ENCODE data around the gene ELMOD3.
"Not testable (repeated sequence)": the region's sequence is repeated elsewhere in the genome, so short reads cannot be mapped to it uniquely, and the experiment has no call there.

The ELMOD3 gene

GRCh38 chr2:85438201-85439024, 83.8 kb downstream of the ELMOD3 start:
- no peaks in the 10 kb centered on the region for H3K79me2 ChIP-seq (ENCODE audit: insufficient read depth, low read length)
- no peak overlapping the region for H2AFZ ChIP-seq (ENCODE audit: low read length)
- H3K9ac ChIP-seq (ENCODE audit: low read depth, low read length, poor library complexity, severe bottlenecking): peak overlapping the region; percentile 79
- H3K4me3 ChIP-seq (ENCODE audit: low read length, poor library complexity, severe bottlenecking): peak overlapping the region; percentile 65
- H3K9me3 ChIP-seq (ENCODE audit: insufficient read depth, low read depth, low read length): no peaks in the 10 kb centered on the region
- TF ChIP-seq CTCF (conservative IDR thresholded peaks at IDR 0.05; ENCODE audit: low read length): no peak
- no peak for TF ChIP-seq EZH2phosphoT487 (IDR thresholded peaks at IDR 0.05; ENCODE audit: borderline replicate concordance)
- no peaks in the 10 kb centered on the region for H3F3A ChIP-seq (ENCODE audit: low read depth)
- no peaks in the 10 kb centered on the region for H3K27me3 ChIP-seq (ENCODE audit: insufficient read depth, low read length, poor library complexity, severe bottlenecking)
- H4K20me1 ChIP-seq (ENCODE audit: insufficient read depth, low read length, poor library complexity, severe bottlenecking): no peaks in the 10 kb centered on the region
- no peaks in the 10 kb centered on the region for H3K9me2 ChIP-seq (replicated peaks; ENCODE audit: low read depth, low read length)
- H3K4me2 ChIP-seq (ENCODE audit: low read depth, low read length, poor library complexity, severe bottlenecking): peak overlapping the region; percentile 62
- no peaks in the 10 kb centered on the region for H3K36me3 ChIP-seq (ENCODE audit: insufficient read depth, low read length)
- H3K4me1 ChIP-seq (ENCODE audit: insufficient read depth, low read length, poor library complexity, severe bottlenecking): peaks cover 9% of the 10 kb centered on the region

- Histone ChIP-seq H3K4me2 (ENCODE audit: low read depth, low read length, poor library complexity, severe bottlenecking) (peak overlapping the region; percentile 62), H3K79me2 (ENCODE audit: insufficient read depth, low read length) (no peaks in the 10 kb centered on the region), H3K27me3 (ENCODE audit: insufficient read depth, low read length, poor library complexity, severe bottlenecking) (no peaks in the 10 kb centered on the region), H3F3A (ENCODE audit: low read depth) (no peaks in the 10 kb centered on the region), H4K20me1 (ENCODE audit: insufficient read depth, low read length, poor library complexity, severe bottlenecking) (no peaks in the 10 kb centered on the region), H2AFZ (ENCODE audit: low read length) (no peak overlapping the region), H3K4me3 (ENCODE audit: low read length, poor library complexity, severe bottlenecking) (no peak overlapping the region), H3K4me1 (ENCODE audit: insufficient read depth, low read length, poor library complexity, severe bottlenecking) (peaks cover 9% of the 10 kb centered on the region), H3K9ac (ENCODE audit: low read depth, low read length, poor library complexity, severe bottlenecking) (peak overlapping the region; percentile 79), H3K36me3 (ENCODE audit: insufficient read depth, low read length) (no peaks in the 10 kb centered on the region), H3K9me3 (ENCODE audit: insufficient read depth, low read depth, low read length) (no peaks in the 10 kb centered on the region), H3K9me2 (replicated peaks; ENCODE audit: low read depth, low read length) (no peaks in the 10 kb centered on the region)
- TF ChIP-seq EZH2phosphoT487 (IDR thresholded peaks at IDR 0.05; ENCODE audit: borderline replicate concordance) (no peak), CTCF (conservative IDR thresholded peaks at IDR 0.05; ENCODE audit: low read length) (no peak)
These were observed 84.5 kb downstream of the ELMOD3 start for GRCh38 chr2:85439025-85439472.

DNA sequence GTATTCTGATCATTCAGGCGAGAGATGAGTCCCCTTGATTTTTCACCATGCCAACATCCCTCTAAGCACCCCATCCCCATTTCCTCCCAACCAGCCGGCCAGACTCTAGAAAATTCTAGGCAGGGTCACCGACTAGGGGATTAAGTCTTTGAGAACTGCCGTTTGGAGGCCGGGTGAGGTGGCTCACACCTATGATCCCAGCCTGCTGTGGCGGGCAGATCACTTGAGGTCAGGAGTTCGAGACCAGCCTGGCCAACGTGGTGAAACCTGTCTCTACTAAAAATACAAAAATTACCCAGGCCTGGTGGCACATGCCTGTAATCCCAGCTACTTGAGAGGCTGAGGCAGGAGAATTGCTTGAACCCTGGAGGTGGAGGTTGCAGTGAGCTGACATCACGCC, 85.0 kb downstream of the ELMOD3 start:
- not testable (repeated sequence) for H3K9me3 ChIP-seq (ENCODE audit: insufficient read depth, low read depth, low read length)

GRCh38 chr2:85439986-85440385, 85.4 kb downstream of the ELMOD3 start:
- Histone ChIP-seq H3K4me3 (ENCODE audit: low read length, poor library complexity, severe bottlenecking) (no peak overlapping the region), H3K4me2 (ENCODE audit: low read depth, low read length, poor library complexity, severe bottlenecking) (no peak overlapping the region), H3K36me3 (ENCODE audit: insufficient read depth, low read length) (no peaks in the 10 kb centered on the region), H3K27me3 (ENCODE audit: insufficient read depth, low read length, poor library complexity, severe bottlenecking) (no peaks in the 10 kb centered on the region), H3K4me1 (ENCODE audit: insufficient read depth, low read length, poor library complexity, severe bottlenecking) (peaks cover 9% of the 10 kb centered on the region), H2AFZ (ENCODE audit: low read length) (no peak overlapping the region), H3K9ac (ENCODE audit: low read depth, low read length, poor library complexity, severe bottlenecking) (no peak overlapping the region), H3K9me3 (ENCODE audit: insufficient read depth, low read depth, low read length) (no peaks in the 10 kb centered on the region), H4K20me1 (ENCODE audit: insufficient read depth, low read length, poor library complexity, severe bottlenecking) (no peaks in the 10 kb centered on the region), H3F3A (ENCODE audit: low read depth) (no peaks in the 10 kb centered on the region), H3K9me2 (replicated peaks; ENCODE audit: low read depth, low read length) (no peaks in the 10 kb centered on the region), H3K79me2 (ENCODE audit: insufficient read depth, low read length) (no peaks in the 10 kb centered on the region)
- TF ChIP-seq EZH2phosphoT487 (IDR thresholded peaks at IDR 0.05; ENCODE audit: borderline replicate concordance) (no peak), CTCF (conservative IDR thresholded peaks at IDR 0.05; ENCODE audit: low read length) (no peak)

More for the DNA sequence above, 85.0 kb downstream of the ELMOD3 start:
- H3K9ac ChIP-seq (ENCODE audit: low read depth, low read length, poor library complexity, severe bottlenecking); H3K9me2 ChIP-seq (replicated peaks; ENCODE audit: low read depth, low read length); H3K36me3 ChIP-seq (ENCODE audit: insufficient read depth, low read length); H3K4me1 ChIP-seq (ENCODE audit: insufficient read depth, low read length, poor library complexity, severe bottlenecking); H2AFZ ChIP-seq (ENCODE audit: low read length); H3F3A ChIP-seq (ENCODE audit: low read depth); H4K20me1 ChIP-seq (ENCODE audit: insufficient read depth, low read length, poor library complexity, severe bottlenecking); H3K4me3 ChIP-seq (ENCODE audit: low read length, poor library complexity, severe bottlenecking); H3K27me3 ChIP-seq (ENCODE audit: insufficient read depth, low read length, poor library complexity, severe bottlenecking); H3K79me2 ChIP-seq (ENCODE audit: insufficient read depth, low read length); H3K4me2 ChIP-seq (ENCODE audit: low read depth, low read length, poor library complexity, severe bottlenecking): not testable (repeated sequence)
